GM23338 (cell line): Measurements from ENCODE around the gene CDC42EP5. TPM values are rescaled to one million over a fixed set of nuclear protein-coding genes. Genes with fewer than 3 reads are reported as not detected.

Experiments used
- ATAC-seq: fragments of 200-7000 bp; cut with Tn5 transposase; 3 replicates; pipeline ENCODE4 v1.9.1; 2020
- DNase-seq: peaks from one replicate; pipeline ENCODE4 v3.0.0-alpha.2; 2015; ENCODE audit warnings: low spot score
- H2AFZ ChIP-seq: fragments of 200-600 bp; sonication (generic); 2 replicates; pipeline ENCODE4 v1.8.0; 2016; ENCODE audit warnings: antibody characterized with exemption, mild to moderate bottlenecking, moderate library complexity
- H3F3A ChIP-seq: fragments of 200-600 bp; sonication (generic); replicated peaks from 2 replicates; pipeline ENCODE4 v1.8.0; 2017; ENCODE audit warnings: antibody characterized with exemption, mixed run types, low read depth
- H3K27ac ChIP-seq: fragments of 200-600 bp; sonication (generic); 2 replicates; pipeline ENCODE4 v1.6.1; 2016; ENCODE audit warnings: low read depth
- H3K27me3 ChIP-seq: fragments of 200-600 bp; sonication (generic); 2 replicates; pipeline ENCODE4 v1.8.0; 2016; ENCODE audit warnings: mild to moderate bottlenecking, mixed run types, moderate library complexity; ENCODE audit not compliant: insufficient read depth
- H3K36me3 ChIP-seq: fragments of 200-600 bp; sonication (generic); 2 replicates; pipeline ENCODE4 v1.8.0; 2016; ENCODE audit warnings: mild to moderate bottlenecking; ENCODE audit not compliant: insufficient read depth
- H3K4me1 ChIP-seq: fragments of 200-600 bp; sonication (generic); 2 replicates; pipeline ENCODE4 v1.8.0; 2016; ENCODE audit warnings: mild to moderate bottlenecking, moderate library complexity; ENCODE audit not compliant: insufficient read depth
- H3K4me2 ChIP-seq: fragments of 200-600 bp; sonication (generic); 2 replicates; pipeline ENCODE4 v1.7.1; 2017; ENCODE audit warnings: mixed run types
- H3K4me3 ChIP-seq: fragments of 200-600 bp; sonication (generic); 2 replicates; pipeline ENCODE4 v1.6.1; 2016; ENCODE audit warnings: mixed run types
- H3K79me2 ChIP-seq: fragments of 200-600 bp; sonication (generic); replicated peaks from 2 replicates; pipeline ENCODE4 v1.8.0; 2017; ENCODE audit warnings: mild to moderate bottlenecking; ENCODE audit not compliant: insufficient read depth
- H3K9me2 ChIP-seq: fragments of 200-600 bp; sonication (generic); 2 replicates; pipeline ENCODE4 v1.8.0; 2017; ENCODE audit not compliant: insufficient read depth
- H4K20me1 ChIP-seq: fragments of 200-600 bp; sonication (generic); replicated peaks from 2 replicates; pipeline ENCODE4 v1.8.0; 2017; ENCODE audit warnings: mild to moderate bottlenecking; ENCODE audit not compliant: insufficient read depth
- H3K27ac Mint-ChIP-seq: 2 replicates; pipeline ENCODE4 v1.8.0; 2020; ENCODE audit warnings: inconsistent platforms, mild to moderate bottlenecking, moderate library complexity, mixed read lengths
- H3K27me3 Mint-ChIP-seq: 3 replicates; pipeline ENCODE4 v1.8.0; 2022; ENCODE audit warnings: low read depth, mild to moderate bottlenecking, moderate library complexity, mixed read lengths, inconsistent platforms; ENCODE audit not compliant: insufficient read depth, poor library complexity
- H3K36me3 Mint-ChIP-seq: 3 replicates; pipeline ENCODE4 v1.8.0; 2021; ENCODE audit warnings: low read depth, mild to moderate bottlenecking, inconsistent platforms, moderate library complexity, mixed read lengths
- H3K4me1 Mint-ChIP-seq: 3 replicates; pipeline ENCODE4 v1.8.0; 2020; ENCODE audit warnings: mild to moderate bottlenecking, inconsistent platforms, mixed read lengths
- H3K4me3 Mint-ChIP-seq: 3 replicates; pipeline ENCODE4 v1.8.0; 2021; ENCODE audit warnings: moderate library complexity, mild to moderate bottlenecking, inconsistent platforms, mixed read lengths
- H3K9me3 Mint-ChIP-seq: 3 replicates; pipeline ENCODE4 v1.8.0; 2020; ENCODE audit warnings: moderate library complexity, mild to moderate bottlenecking, inconsistent platforms, mixed read lengths
- CREB1 ChIP-seq: fragments of 250-450 bp; sonication (Bioruptor Pico); IDR thresholded peaks from 2 replicates; pipeline ENCODE4 v1.5.0; 2020; ENCODE audit warnings: low read depth, mild to moderate bottlenecking, moderate library complexity
- CTCF ChIP-seq, 2 experiments: fragments of 200-600 bp in 1 of 2; sonication (generic) in 1 of 2; conservative IDR thresholded peaks; 2 replicates each; pipeline versions ENCODE4 v1.5.1 to v1.6.1; 2016 to 2017; ENCODE audit warnings: antibody characterized with exemption in 2 of 2, low read depth in 2 of 2, mild to moderate bottlenecking in 2 of 2, moderate library complexity in 1 of 2
- ETS1 ChIP-seq: IDR thresholded peaks from 2 replicates; pipeline ENCODE4 v1.6.1; 2016; ENCODE audit warnings: antibody characterized with exemption
- EZH2 ChIP-seq: fragments of 200-600 bp; sonication (generic); IDR thresholded peaks from one replicate; pipeline ENCODE4 v1.8.0; 2017; ENCODE audit warnings: antibody characterized with exemption, mild to moderate bottlenecking, low read depth; ENCODE audit not compliant: unreplicated experiment
- EZH2phosphoT487 ChIP-seq: fragments of 200-600 bp; sonication (generic); IDR thresholded peaks from one replicate; pipeline ENCODE4 v1.8.1; 2018; ENCODE audit warnings: antibody characterized with exemption; ENCODE audit not compliant: unreplicated experiment
- JUNB ChIP-seq: IDR thresholded peaks from one replicate; pipeline ENCODE4 v1.6.1; 2016; ENCODE audit warnings: antibody characterized with exemption; ENCODE audit not compliant: unreplicated experiment
- NANOG ChIP-seq: IDR thresholded peaks from 2 replicates; pipeline ENCODE4 v1.6.1; 2016; ENCODE audit warnings: antibody characterized with exemption, borderline replicate concordance
- POLR2AphosphoS5 ChIP-seq: IDR thresholded peaks from 2 replicates; pipeline ENCODE4 v1.6.1; 2016; ENCODE audit warnings: antibody characterized with exemption, low read depth
- REST ChIP-seq: IDR thresholded peaks from one replicate; pipeline ENCODE4 v1.6.1; 2018; ENCODE audit warnings: antibody characterized with exemption; ENCODE audit not compliant: unreplicated experiment
- STAT1 ChIP-seq: IDR thresholded peaks from one replicate; pipeline ENCODE4 v1.6.1; 2016; ENCODE audit warnings: antibody characterized with exemption; ENCODE audit not compliant: unreplicated experiment
- ZNF114 ChIP-seq: fragments of 250-450 bp; sonication (Bioruptor Pico); IDR thresholded peaks from 2 replicates; pipeline ENCODE4 v1.5.0; 2020; ENCODE audit warnings: mild to moderate bottlenecking, moderate library complexity
- ZNF331 ChIP-seq: fragments of 250-450 bp; sonication (Bioruptor Pico); IDR thresholded peaks from 2 replicates; pipeline ENCODE4 v1.5.0; 2020; ENCODE audit warnings: low read depth, mild to moderate bottlenecking, moderate library complexity
- ZNF462 ChIP-seq: fragments of 250-450 bp; sonication (Bioruptor Pico); IDR thresholded peaks from 2 replicates; pipeline ENCODE4 v1.5.0; 2020; ENCODE audit warnings: mild to moderate bottlenecking, moderate library complexity
- polyA plus RNA-seq: library from polyadenylated mRNA; unstranded; fragments of >200 nt; fragmentation: Nextera tagmentation; extraction: Ambion mirVana; gene quantifications from 2 replicates; pipeline ENCODE4 v1.2.1, GENCODE V29; 2016
- total RNA-seq: library from RNA; depleted of rRNA; stranded (reverse); fragments of >200 nt; shearing (Covaris generic); gene quantifications from 2 replicates; pipeline ENCODE4 v1.2.3, GENCODE V29; 2014

CDC42EP5 gene
- total and polyA plus RNA-seq, 2 experiments from 2014 or later: 1.4 to 3.4 TPM

GRCh38 chr19:54415901-54416673 is 57.0 kb downstream of the CDC42EP5 start:
- peak overlapping the region; percentile 86 for H3K4me3 ChIP-seq
- ATAC-seq: peak; percentile 1
- peak overlapping the region; percentile 86 for H3K4me3 Mint-ChIP-seq

More at GRCh38 chr19:54415901-54416673, 57.0 kb downstream of the CDC42EP5 start:
- H3F3A ChIP-seq: peaks cover 13% of the 10 kb centered on the region
- peaks cover 35% of the 10 kb centered on the region for H3K27me3 Mint-ChIP-seq
- peaks cover 18% of the 10 kb centered on the region for H3K36me3 Mint-ChIP-seq
- H3K4me2 ChIP-seq: peak overlapping the region; percentile 95
- H3K36me3 ChIP-seq: no peaks in the 10 kb centered on the region
- TF ChIP-seq EZH2 (no peak), ZNF462 (no peak), ZNF331 (no peak), NANOG (no peak), REST (no peak), EZH2phosphoT487 (no peak), CTCF (conservative IDR thresholded peaks at IDR 0.05; ENCODE audit: low read depth in 2 of 2) (no peak), ETS1 (no peak), STAT1 (no peak), JUNB (no peak), POLR2AphosphoS5 (no peak), ZNF114 (CRISPR knock-in tag) (no peak), CREB1 (CRISPR knock-in tag) (no peak)
- no peak overlapping the region for H3K27ac ChIP-seq
- DNase-seq: no peak
- H3K9me2 ChIP-seq: no peaks in the 10 kb centered on the region
- H3K27ac Mint-ChIP-seq: no peak overlapping the region
- no peaks in the 10 kb centered on the region for H4K20me1 ChIP-seq
- peaks cover 28% of the 10 kb centered on the region for H3K4me1 Mint-ChIP-seq
- H3K27me3 ChIP-seq: peaks cover 23% of the 10 kb centered on the region
- H3K9me3 Mint-ChIP-seq: peaks cover 22% of the 10 kb centered on the region
- no peaks in the 10 kb centered on the region for H3K79me2 ChIP-seq
- H3K4me1 ChIP-seq: peaks cover 23% of the 10 kb centered on the region
- H2AFZ ChIP-seq: peak overlapping the region; percentile 93
